ENCODE measurements around the gene PUM2.

The PUM2 gene

DNA sequence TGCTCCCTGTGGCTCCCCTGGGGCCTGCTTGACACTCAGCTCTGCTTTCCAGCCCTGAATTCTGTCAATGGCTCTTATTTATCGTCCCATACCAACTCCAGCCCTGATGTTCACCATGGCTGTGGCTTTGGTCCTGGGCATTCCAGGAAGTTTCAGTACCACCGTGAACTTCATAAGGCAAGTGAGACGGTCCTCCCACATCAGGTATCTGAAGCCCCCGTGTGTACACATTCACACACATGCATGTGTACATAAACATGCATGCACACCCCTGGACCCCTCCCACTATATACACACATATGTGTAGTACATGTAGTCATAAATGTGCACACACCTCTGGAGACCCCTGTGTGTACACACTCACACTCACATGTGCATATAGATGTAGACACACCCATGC, 43.3 kb upstream of the PUM2 start:
- no peak overlapping the region for H3K4me3 ChIP-seq (ENCODE audit: low read depth in 1 of 2, low read length in 1 of 2)
- H3K27me3 ChIP-seq, result peaks cover 3% of the 10 kb centered on the region
- H3K27ac ChIP-seq, result no peak overlapping the region
- no peaks in the 10 kb centered on the region for H3K4me1 ChIP-seq (ENCODE audit: control insufficient read depth in 1 of 2, insufficient read depth in 1 of 2, low read depth in 1 of 2, low read length in 1 of 2)
- H3K9me3 ChIP-seq, result no peaks in the 10 kb centered on the region
- TF ChIP-seq, protein P1, sequence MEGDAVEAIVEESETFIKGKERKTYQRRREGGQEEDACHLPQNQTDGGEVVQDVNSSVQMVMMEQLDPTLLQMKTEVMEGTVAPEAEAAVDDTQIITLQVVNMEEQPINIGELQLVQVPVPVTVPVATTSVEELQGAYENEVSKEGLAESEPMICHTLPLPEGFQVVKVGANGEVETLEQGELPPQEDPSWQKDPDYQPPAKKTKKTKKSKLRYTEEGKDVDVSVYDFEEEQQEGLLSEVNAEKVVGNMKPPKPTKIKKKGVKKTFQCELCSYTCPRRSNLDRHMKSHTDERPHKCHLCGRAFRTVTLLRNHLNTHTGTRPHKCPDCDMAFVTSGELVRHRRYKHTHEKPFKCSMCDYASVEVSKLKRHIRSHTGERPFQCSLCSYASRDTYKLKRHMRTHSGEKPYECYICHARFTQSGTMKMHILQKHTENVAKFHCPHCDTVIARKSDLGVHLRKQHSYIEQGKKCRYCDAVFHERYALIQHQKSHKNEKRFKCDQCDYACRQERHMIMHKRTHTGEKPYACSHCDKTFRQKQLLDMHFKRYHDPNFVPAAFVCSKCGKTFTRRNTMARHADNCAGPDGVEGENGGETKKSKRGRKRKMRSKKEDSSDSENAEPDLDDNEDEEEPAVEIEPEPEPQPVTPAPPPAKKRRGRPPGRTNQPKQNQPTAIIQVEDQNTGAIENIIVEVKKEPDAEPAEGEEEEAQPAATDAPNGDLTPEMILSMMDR (IDR thresholded peaks at IDR 0.05), result no peak
- H3K36me3 ChIP-seq, result no peaks in the 10 kb centered on the region

DNA sequence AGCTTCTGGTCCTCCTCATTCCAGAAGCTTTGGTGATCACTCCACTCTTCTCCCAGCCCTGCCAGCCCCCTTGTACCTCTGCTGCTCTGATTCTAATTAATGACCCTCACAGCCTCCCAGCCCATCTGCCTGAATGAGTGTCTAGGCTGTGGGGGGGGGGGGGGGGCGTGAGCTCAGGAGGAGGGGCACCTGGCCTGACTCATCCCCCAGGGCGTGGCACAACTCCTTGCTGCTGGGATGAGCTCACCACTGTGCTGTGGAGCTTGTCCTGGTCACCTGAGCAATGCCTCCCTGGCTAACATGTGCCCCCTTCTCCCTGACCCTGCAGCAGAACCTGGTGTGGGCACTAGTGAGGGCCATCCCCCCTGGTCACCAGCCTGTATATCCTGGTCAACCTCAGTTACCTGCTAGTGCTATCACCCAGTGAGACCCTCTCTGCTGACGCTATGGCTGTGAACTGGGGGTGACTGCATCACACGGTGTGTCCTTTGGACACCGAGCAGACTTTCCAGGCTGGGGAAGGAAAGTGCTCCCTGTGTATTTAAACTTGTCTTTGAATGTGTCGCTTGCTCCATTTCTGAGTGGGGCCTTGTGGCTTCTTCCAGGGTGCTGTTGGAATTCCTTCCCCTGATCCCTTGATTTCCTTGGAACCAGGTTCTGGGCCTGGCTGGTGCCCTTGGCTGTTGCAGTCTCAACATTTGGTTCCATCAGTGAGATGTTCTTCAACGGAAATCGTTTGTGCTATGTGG, 41.5 kb upstream of the PUM2 start:
- Histone ChIP-seq H3K4me3 (ENCODE audit: low read depth in 1 of 2, low read length in 1 of 2) (no peak overlapping the region), H3K36me3 (no peaks in the 10 kb centered on the region), H3K4me1 (ENCODE audit: control insufficient read depth in 1 of 2, insufficient read depth in 1 of 2, low read depth in 1 of 2, low read length in 1 of 2) (no peaks in the 10 kb centered on the region), H3K27ac (no peak overlapping the region), H3K9me3 (no peaks in the 10 kb centered on the region), H3K27me3 (peaks cover 8% of the 10 kb centered on the region)
- TF ChIP-seq, protein P1 (IDR thresholded peaks at IDR 0.05), result no peak

DNA sequence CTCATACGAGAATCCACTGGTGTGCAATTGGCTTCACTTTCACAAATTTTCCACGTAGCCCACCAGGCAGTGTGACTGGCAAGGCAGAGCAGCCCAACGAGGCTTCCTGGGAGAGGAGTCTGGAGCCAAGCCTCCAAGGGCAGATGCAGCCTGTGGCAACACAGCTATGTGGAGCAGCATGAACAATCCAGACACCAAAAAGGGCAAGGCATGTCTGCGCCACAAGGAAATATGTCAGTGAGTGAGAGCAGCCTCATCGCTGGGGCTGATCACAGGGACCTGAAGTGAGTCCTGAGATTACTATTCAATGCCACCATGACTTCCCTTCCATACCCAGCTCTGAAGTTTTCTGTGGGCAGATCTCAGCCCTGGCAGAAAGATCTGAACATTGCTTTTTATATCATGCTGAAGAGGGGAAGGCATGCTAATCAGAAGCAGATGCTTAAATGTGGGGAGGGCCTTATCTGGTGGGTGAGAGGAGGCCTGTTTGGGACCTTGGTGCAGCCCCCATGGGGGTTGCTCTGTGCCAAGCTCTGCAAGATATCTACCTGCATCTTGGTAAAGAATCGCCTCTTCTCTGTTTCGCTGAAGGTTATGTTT, 40.0 kb upstream of the PUM2 start:
- H3K36me3 ChIP-seq, result no peaks in the 10 kb centered on the region
- H3K9me3 ChIP-seq, result no peaks in the 10 kb centered on the region
- no peak overlapping the region for H3K4me3 ChIP-seq (ENCODE audit: low read depth in 1 of 2, low read length in 1 of 2)
- no peaks in the 10 kb centered on the region for H3K4me1 ChIP-seq (ENCODE audit: control insufficient read depth in 1 of 2, insufficient read depth in 1 of 2, low read depth in 1 of 2, low read length in 1 of 2)
- TF ChIP-seq, protein P1 (IDR thresholded peaks at IDR 0.05), result no peak
- H3K27ac ChIP-seq, result no peak overlapping the region
- H3K27me3 ChIP-seq, result peaks cover 5% of the 10 kb centered on the region

DNA sequence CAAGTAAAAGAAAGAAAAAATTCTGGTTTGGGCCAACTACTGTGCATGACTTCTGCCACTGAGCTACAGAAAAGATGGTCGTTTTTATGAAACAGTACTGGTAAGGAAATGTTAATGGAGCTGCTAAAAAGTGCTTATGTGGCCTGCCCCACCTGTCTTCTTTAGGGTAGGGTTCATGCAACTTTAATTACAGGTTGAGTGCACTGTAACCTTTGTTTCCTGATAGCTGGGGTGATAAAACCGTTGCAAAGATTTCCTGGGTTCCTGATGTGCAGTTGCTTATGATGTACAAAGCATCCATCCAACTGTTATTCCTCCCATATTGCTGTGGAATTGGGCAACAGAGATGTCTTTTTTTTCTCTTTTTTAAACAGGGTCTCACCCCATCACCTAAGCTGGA, 34.3 kb upstream of the PUM2 start:
- Histone ChIP-seq H3K27me3 (peaks cover 5% of the 10 kb centered on the region), H3K36me3 (no peaks in the 10 kb centered on the region)
- TF ChIP-seq, protein P1 (IDR thresholded peaks at IDR 0.05), result no peak

DNA sequence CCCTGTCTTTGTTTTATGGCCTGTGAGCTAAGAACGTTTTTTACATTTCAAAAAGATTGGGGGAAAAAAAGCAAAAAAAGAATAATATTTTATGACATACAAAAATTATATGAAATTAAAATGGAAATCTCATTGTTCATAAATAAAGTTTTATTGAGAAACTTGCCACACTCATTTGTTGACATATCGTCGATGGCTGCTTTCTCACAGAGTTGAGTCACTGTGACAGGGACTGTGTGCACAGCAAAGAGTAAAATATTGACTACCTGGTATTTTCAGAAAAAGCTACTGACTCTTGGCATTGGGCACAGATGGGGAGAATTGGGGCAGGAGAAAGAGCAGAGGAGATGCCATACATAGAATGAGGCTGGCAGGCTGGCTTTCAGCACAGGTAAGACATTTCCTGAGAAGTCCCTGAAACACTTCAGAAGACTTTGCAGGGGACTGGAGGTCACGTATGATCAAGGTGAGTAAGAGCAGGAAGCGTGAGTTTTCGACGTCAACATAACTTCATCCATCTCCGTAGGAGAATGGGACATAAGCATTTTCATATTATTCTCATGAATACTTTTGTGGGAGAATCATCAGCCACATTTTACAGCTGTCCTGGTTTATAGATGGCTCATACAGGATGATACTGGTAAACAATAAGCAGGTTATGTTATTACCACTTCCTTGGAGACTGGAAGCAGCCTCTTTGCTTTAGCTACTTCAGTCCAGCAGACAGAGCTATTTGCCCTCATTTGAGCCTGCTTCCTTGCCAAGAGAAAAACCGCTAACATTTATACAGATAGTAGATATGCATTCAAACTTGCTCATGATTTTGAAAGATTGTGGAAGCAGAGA, 32.5 kb upstream of the PUM2 start:
- H3K27me3 ChIP-seq, result no peaks in the 10 kb centered on the region
- no peak overlapping the region for H3K27ac ChIP-seq
- H3K36me3 ChIP-seq, result no peaks in the 10 kb centered on the region
- no peaks in the 10 kb centered on the region for H3K4me1 ChIP-seq (ENCODE audit: control insufficient read depth in 1 of 2, insufficient read depth in 1 of 2, low read depth in 1 of 2, low read length in 1 of 2)
- TF ChIP-seq, protein P1 (IDR thresholded peaks at IDR 0.05), result no peak
- H3K9me3 ChIP-seq, result no peaks in the 10 kb centered on the region
- H3K4me3 ChIP-seq (ENCODE audit: low read depth in 1 of 2, low read length in 1 of 2), result no peak overlapping the region

More for the DNA sequence above, 34.3 kb upstream of the PUM2 start:
- H3K4me1 ChIP-seq (ENCODE audit: control insufficient read depth in 1 of 2, insufficient read depth in 1 of 2, low read depth in 1 of 2, low read length in 1 of 2), result no peaks in the 10 kb centered on the region
- no peak overlapping the region for H3K27ac ChIP-seq
- no peaks in the 10 kb centered on the region for H3K9me3 ChIP-seq
- H3K4me3 ChIP-seq (ENCODE audit: low read depth in 1 of 2, low read length in 1 of 2), result no peak overlapping the region

Measured in neutrophil (primary cell).